K562 treated with DMSO at 1 percent for 48 hours (cell line): ENCODE results near the gene SLC35A5. TPM values are rescaled to one million over a fixed set of nuclear protein-coding genes. Genes with fewer than 3 reads are reported as not detected.

ENCODE experiments used
- total RNA-seq: library from RNA; unstranded; fragments of 300-600 nt; gene quantifications from 2 replicates; pipeline ENCODE4 v1.2.3, GENCODE V29; 2022; ENCODE audit warnings: low replicate concordance; ENCODE audit errors: extremely low read depth

The SLC35A5 gene
- not detected in 2 replicates for total RNA-seq

GRCh38 chr3:112561734-112562529 is at the start of gene SLC35A5, which contains the start of gene ATG3:
Gene SLC35A5, plus strand, starts transcription at chr3:112562045. Its CDS starts 1,359 bp downstream, at chr3:112563404.
Gene ATG3, minus strand, starts transcription at chr3:112561962. Its CDS starts 434 bp downstream, at chr3:112561528.

Other genes with a start within 250 kb of the SLC35A5 start
- not detected in 2 replicates for gene CD200, start 228.9 kb upstream of the SLC35A5 start, total RNA-seq
- gene BTLA, start 62.6 kb upstream of the SLC35A5 start, total RNA-seq = not detected in 2 replicates
- gene ATG3, start 83 bp upstream of the SLC35A5 start, total RNA-seq = not detected in 2 replicates
- not detected in 2 replicates for gene CCDC80, start 79.1 kb downstream of the SLC35A5 start, total RNA-seq